Amniotic epithelial cell (primary cell): ENCODE results near the gene EIF2AK3.
"Not testable (repeated sequence)": the region's sequence is repeated elsewhere in the genome, so short reads cannot be mapped to it uniquely, and the experiment has no call there.

ENCODE experiments used
- DNase-seq: peaks from one replicate; pipeline ENCODE4 v3.0.0-alpha.2; 2010; ENCODE audit warnings: low read depth

Gene EIF2AK3

GRCh38 chr2:88596141-88596830, 31.0 kb downstream of the EIF2AK3 start:
- peak; percentile 34 for DNase-seq

GRCh38 chr2:88591698-88592097, 35.6 kb downstream of the EIF2AK3 start:
- no peak for DNase-seq

- peak; percentile 56 for DNase-seq
Observed at GRCh38 chr2:88590998-88591613, 36.2 kb downstream of the EIF2AK3 start.

- no peak for DNase-seq
Observed at GRCh38 chr2:88585969-88586368, 41.3 kb downstream of the EIF2AK3 start.

- DNase-seq: no peak
Observed at GRCh38 chr2:88582030-88582429, 45.2 kb downstream of the EIF2AK3 start.

GRCh38 chr2:88580088-88580487, 47.2 kb downstream of the EIF2AK3 start:
- no peak for DNase-seq

GRCh38 chr2:88575630-88576029, 51.6 kb downstream of the EIF2AK3 start:
- no peak for DNase-seq

GRCh38 chr2:88575051-88575450, 52.2 kb downstream of the EIF2AK3 start:
- DNase-seq: peak; percentile 51

- no peak for DNase-seq
Observed at GRCh38 chr2:88574445-88574844, 52.8 kb downstream of the EIF2AK3 start.

- DNase-seq: peak; percentile 86
Observed at GRCh38 chr2:88568179-88568578, 59.1 kb downstream of the EIF2AK3 start.

GRCh38 chr2:88564402-88564801, 62.9 kb downstream of the EIF2AK3 start:
- DNase-seq: no peak

- peak; percentile 23 for DNase-seq
Observed at GRCh38 chr2:88563129-88563528, 64.1 kb downstream of the EIF2AK3 start.

- no peak for DNase-seq
Observed at GRCh38 chr2:88561646-88562388, 65.4 kb downstream of the EIF2AK3 start.

GRCh38 chr2:88560619-88561307, 66.5 kb downstream of the EIF2AK3 start:
- no peak for DNase-seq

- no peak for DNase-seq
Observed at GRCh38 chr2:88557290-88557689, 70.0 kb downstream of the EIF2AK3 start.

GRCh38 chr2:88556026-88556425, 71.2 kb downstream of the EIF2AK3 start:
- no peak for DNase-seq

- no peak for DNase-seq
Observed at GRCh38 chr2:88554189-88554588, 73.1 kb downstream of the EIF2AK3 start.

GRCh38 chr2:88549616-88550292, 77.5 kb downstream of the EIF2AK3 start:
- no peak for DNase-seq

GRCh38 chr2:88546291-88546690, 81.0 kb downstream of the EIF2AK3 start:
- DNase-seq: not testable (repeated sequence)

- peak; percentile 36 for DNase-seq
Observed at GRCh38 chr2:88545118-88545517, 82.1 kb downstream of the EIF2AK3 start.

- no peak for DNase-seq
Observed at GRCh38 chr2:88543541-88544057, 83.7 kb downstream of the EIF2AK3 start.

- no peak for DNase-seq
Observed at GRCh38 chr2:88542668-88543067, 84.6 kb downstream of the EIF2AK3 start.
